ENCODE data around the gene ROCK2. TPM values are rescaled to one million over a fixed set of nuclear protein-coding genes. Genes with fewer than 3 reads are reported as not detected.

ROCK2 gene
- total RNA-seq, 4 donors from 2014 or later: 51.0 to 75.9 (median 67.6) TPM

DNA sequence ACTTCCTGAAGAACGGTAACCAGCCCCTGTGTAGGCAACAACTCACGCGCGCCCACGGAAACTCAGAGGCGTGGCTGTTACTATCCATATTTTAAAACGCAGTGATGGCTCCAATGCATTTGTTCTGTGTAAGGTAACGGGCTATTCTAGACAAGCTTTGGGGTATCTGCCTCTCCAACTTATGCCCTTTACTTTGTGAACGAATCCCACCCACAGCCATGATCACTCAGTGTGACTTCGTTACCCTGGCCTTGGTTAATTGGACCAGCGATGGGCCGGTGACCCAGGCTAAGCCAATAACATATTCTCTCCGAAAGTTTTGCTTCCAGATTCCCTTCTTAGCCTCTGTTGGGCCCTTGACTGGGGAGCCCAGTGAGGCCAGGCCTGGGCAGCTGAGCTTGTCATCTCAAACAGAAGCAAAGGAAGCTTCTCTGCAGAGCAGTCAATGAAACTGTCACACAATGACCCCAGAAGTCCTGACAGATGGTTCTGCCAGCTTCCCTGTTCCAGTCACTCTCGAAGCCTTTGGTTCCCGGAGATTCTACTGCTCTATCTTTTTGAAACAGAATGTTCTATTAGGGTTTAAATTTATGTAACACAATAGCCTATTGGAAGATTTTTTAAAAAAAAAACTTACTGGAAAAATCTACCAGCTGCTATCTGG lies 30.7 kb upstream of the ROCK2 start:
- peak overlapping the region in 1 of 4 donors; percentile 28 for H3K4me3 ChIP-seq
- no peaks in the 10 kb centered on the region for H3K9me3 ChIP-seq
- H3K27me3 ChIP-seq: no peaks in the 10 kb centered on the region
- DNase-seq: no peak
- no peaks in the 10 kb centered on the region for H3K36me3 ChIP-seq
- H3K4me1 ChIP-seq: peaks cover 0 to 46% (median 22%) of the 10 kb centered on the region in 4 donors
- TF ChIP-seq POLR2A (IDR thresholded peaks at IDR 0.05): no peak
- TF ChIP-seq, protein P1, sequence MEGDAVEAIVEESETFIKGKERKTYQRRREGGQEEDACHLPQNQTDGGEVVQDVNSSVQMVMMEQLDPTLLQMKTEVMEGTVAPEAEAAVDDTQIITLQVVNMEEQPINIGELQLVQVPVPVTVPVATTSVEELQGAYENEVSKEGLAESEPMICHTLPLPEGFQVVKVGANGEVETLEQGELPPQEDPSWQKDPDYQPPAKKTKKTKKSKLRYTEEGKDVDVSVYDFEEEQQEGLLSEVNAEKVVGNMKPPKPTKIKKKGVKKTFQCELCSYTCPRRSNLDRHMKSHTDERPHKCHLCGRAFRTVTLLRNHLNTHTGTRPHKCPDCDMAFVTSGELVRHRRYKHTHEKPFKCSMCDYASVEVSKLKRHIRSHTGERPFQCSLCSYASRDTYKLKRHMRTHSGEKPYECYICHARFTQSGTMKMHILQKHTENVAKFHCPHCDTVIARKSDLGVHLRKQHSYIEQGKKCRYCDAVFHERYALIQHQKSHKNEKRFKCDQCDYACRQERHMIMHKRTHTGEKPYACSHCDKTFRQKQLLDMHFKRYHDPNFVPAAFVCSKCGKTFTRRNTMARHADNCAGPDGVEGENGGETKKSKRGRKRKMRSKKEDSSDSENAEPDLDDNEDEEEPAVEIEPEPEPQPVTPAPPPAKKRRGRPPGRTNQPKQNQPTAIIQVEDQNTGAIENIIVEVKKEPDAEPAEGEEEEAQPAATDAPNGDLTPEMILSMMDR (IDR thresholded peaks at IDR 0.05): no peak
- peak overlapping the region; percentile 72 to 95 (median 86) for H3K27ac ChIP-seq

DNA sequence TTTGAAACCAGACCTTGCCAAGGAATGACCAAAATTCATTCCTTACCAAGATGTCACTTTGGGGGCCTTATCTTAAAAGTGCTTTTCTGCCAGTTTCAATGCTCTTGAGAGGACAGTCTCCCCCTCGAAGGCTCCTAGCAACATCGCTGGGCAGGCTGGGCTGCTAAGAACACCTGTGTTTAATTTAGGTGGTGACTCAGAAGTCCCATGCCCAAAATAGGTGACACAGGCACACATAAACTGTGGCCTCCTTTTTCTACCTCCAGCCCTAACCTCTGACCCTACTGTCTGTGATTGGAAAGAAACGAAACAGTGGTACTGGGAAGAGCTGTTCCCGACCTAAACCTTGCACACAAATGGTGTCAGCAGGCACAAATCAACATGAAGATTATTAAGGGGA lies 28.7 kb upstream of the ROCK2 start:
- H3K36me3 ChIP-seq: no peaks in the 10 kb centered on the region
- H3K4me3 ChIP-seq: no peak overlapping the region
- no peak for DNase-seq
- H3K9me3 ChIP-seq: no peaks in the 10 kb centered on the region
- H3K27ac ChIP-seq: peak overlapping the region in 2 of 4 donors; percentile 68 to 92
- no peak for TF ChIP-seq POLR2A (IDR thresholded peaks at IDR 0.05)
- H3K27me3 ChIP-seq: no peaks in the 10 kb centered on the region
- H3K4me1 ChIP-seq: peaks cover 0 to 41% (median 17%) of the 10 kb centered on the region in 4 donors

DNA sequence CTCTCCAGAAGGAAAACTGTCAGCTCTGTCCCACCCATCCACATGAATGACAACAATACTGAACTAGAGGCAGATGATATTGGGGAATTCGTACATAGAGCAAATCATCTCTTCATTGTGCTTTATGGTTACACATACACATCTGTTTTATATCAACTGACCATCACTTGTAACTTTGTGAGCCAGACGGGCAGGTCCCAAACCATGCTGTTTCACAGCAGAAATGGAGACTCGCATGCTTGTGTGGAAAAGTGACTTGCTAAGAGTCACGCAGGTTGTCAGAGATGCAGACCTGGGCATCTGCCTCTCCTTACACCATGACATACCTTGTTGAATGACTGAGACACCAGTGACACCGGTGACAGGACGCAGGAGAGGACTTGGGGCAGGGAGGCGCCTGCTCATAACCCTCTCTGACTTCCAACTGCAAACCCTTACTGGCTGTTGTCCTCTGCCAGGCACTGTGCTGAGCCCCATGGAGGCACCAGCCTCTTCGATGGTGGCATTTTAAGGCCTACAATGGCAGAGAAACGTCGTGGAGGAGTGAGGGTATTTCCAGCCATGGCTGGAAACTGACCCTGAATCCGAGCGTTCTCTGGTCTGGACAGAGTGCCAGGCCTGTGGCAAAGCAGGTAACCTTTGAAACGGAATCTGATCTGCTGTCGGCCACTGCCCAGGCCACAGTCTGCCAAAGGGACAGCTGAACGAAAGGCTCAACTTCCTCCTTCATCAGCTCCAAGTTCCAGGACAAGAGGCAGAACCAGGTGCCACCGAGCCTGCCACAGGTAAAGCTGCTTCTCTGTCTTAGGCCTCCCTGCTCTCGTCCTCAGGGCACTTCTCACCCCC lies 26.9 kb upstream of the ROCK2 start:
- H3K27me3 ChIP-seq: no peaks in the 10 kb centered on the region
- H3K4me1 ChIP-seq: peaks cover 0 to 43% (median 14%) of the 10 kb centered on the region in 4 donors
- peak overlapping the region in 2 of 4 donors; percentile 5 to 15 for H3K4me3 ChIP-seq
- DNase-seq: peak in 2 of 3 donors; percentile 65 to 72
- TF ChIP-seq, protein P1 (IDR thresholded peaks at IDR 0.05): no peak
- TF ChIP-seq POLR2A (IDR thresholded peaks at IDR 0.05): no peak
- peak overlapping the region in 3 of 4 donors; percentile 14 to 83 (median 55) for H3K27ac ChIP-seq
- no peaks in the 10 kb centered on the region for H3K36me3 ChIP-seq
- no peaks in the 10 kb centered on the region for H3K9me3 ChIP-seq

DNA sequence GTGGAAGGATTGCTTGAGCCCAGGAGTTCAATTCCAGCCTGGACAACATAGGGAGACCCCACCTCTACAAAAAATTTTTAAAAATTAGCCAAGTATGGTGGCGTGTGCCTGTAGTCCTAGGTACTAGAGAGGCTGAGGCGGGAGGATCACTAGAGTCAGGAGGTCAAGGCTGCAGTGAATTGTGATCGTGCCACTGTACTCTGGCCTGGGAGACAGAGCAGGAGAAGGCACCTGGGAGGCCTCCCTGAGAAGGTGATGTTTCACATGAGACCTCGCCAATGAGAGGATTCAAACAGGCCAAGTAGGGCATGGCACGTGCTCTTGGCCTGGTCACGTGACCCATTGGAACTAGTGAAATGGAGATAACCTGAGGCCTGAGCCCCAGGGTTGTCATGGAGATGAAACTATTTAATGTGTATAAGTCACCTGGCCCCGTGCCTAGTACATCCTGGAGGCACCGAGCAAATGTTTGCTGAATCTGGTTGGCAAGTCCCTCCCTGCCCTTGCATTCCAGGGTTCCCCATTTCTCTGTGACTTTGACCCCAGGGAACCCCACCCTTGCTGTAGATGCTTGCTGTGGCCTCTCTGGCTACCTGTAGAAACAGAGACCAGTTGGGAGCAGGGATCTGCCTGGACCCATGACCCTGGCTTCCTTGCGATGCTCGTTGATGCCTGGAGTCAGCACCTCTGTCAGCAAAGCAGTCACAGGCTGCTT lies 26.1 kb upstream of the ROCK2 start:
- Histone ChIP-seq H3K4me1 (peaks cover 0 to 35% (median 13%) of the 10 kb centered on the region in 4 donors), H3K27me3 (no peaks in the 10 kb centered on the region), H3K36me3 (no peaks in the 10 kb centered on the region), H3K27ac (peak overlapping the region in 3 of 4 donors; percentile 14 to 83 (median 55)), H3K9me3 (no peaks in the 10 kb centered on the region), H3K4me3 (no peak overlapping the region)
- DNase-seq: peak in 2 of 3 donors; percentile 90 to 95
- peak in 1 of 2 donors; percentile 36 for TF ChIP-seq POLR2A (IDR thresholded peaks at IDR 0.05)
- TF ChIP-seq, protein P1 (IDR thresholded peaks at IDR 0.05): no peak

DNA sequence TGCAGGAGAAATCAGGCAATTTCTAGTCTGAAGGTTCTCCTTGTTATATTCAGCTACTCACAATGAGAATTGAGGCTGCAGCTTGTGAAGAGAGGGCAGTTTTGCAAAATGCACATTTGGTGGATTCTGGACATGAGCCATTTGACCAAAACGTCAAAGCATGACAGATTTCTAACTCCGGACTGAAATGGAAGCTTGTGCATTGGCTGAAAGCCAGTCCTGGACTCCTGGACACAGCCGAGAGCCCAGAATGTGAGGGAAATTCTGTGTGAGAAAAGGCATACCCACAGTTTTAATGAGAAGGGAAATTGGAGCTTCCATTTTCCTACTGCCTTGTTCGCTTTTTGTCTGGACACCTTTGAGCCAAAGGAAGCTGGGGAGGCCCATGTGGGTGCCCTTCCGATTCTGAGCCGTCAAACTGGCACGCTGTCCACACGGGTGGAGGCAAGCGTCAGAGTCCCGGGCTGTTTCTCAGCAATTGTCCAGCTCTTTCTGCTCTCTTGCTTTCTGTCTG lies 23.7 kb upstream of the ROCK2 start:
- no peaks in the 10 kb centered on the region for H3K9me3 ChIP-seq
- H3K27ac ChIP-seq: peak overlapping the region in 3 of 4 donors; percentile 3 to 12 (median 6)
- TF ChIP-seq, protein P1 (IDR thresholded peaks at IDR 0.05): no peak
- no peak for TF ChIP-seq POLR2A (IDR thresholded peaks at IDR 0.05)
- H3K27me3 ChIP-seq: no peaks in the 10 kb centered on the region
- H3K4me1 ChIP-seq: peaks cover 0 to 19% (median 3%) of the 10 kb centered on the region in 4 donors
- DNase-seq: no peak
- H3K36me3 ChIP-seq: no peaks in the 10 kb centered on the region
- no peak overlapping the region for H3K4me3 ChIP-seq

Data from Peyer's patch (tissue), 4 donors.